Mucosa of gallbladder (tissue), 1 donor: ENCODE measurements around the gene NOX3. TPM values are rescaled to one million over a fixed set of nuclear protein-coding genes. Genes with fewer than 3 reads are reported as not detected.

Experiments used
- DNase-seq: peaks from one replicate; pipeline ENCODE4 v3.0.0-alpha.2; 2020; ENCODE audit warnings: low spot score
- total RNA-seq: library from RNA; stranded (reverse); gene quantifications from one replicate; pipeline ENCODE4 v1.2.1, GENCODE V29; 2021
- donor health status: DM: no; HTN: no; CAD: no.

The NOX3 gene
- total RNA-seq, 1 donor from 2014 or later: not detected

DNA sequence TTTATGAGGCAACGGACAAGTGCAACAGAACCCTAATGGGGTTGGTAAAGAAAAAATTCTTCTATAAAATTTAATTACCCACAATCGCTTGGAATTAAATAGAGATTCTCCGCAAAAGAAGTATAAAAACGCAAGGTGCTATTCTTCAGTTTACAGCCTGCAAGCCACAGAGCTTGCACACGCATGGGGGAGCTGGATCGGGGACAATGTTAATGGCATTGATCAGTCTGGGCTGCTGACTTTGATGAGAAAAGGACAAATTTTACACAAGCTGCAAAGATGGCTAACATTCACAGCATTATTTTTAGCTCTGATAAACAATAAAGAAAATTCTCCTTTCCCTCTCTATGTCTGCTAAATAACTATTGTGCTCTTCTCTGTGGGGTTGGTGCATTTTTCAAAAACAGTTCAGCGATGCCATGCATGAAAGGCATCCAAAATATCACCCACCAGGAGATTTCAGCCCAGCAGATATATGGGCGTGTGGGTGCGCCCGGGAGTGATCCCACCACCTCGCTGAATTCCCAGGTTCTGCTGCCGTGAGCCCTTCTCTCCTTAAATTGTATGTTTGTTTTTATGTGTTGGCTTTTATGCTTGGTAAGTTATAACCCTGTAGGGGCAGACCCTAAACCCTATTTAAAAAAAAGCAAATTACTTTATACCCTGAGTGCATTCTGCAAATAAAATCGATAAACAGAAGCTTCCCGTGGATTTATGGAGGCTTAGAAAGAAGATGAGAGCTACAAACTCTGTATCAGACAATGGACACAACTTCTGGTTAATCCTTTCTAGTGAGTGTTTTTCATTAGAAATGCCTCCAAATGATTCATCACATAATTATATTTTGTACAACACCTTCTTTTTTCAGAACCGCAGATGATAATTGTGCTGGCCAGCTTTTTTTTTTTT, 55.6 kb downstream of the NOX3 start:
- no peak for DNase-seq

GRCh38 chr6:155399062-155399744, 56.4 kb downstream of the NOX3 start:
- no peak for DNase-seq

GRCh38 chr6:155398701-155399061, 57.0 kb downstream of the NOX3 start:
- no peak for DNase-seq

GRCh38 chr6:155398221-155398620, 57.4 kb downstream of the NOX3 start:
- DNase-seq: no peak

- no peak for DNase-seq
These were observed 58.4 kb downstream of the NOX3 start for GRCh38 chr6:155397172-155397705.

- no peak for DNase-seq
These were observed 59.0 kb downstream of the NOX3 start for GRCh38 chr6:155396605-155397004.

- DNase-seq: no peak
These were observed 60.3 kb downstream of the NOX3 start for GRCh38 chr6:155395339-155395738.

GRCh38 chr6:155389130-155389529, 66.5 kb downstream of the NOX3 start:
- no peak for DNase-seq

- DNase-seq: no peak
These were observed 67.0 kb downstream of the NOX3 start for GRCh38 chr6:155388591-155388990.

DNA sequence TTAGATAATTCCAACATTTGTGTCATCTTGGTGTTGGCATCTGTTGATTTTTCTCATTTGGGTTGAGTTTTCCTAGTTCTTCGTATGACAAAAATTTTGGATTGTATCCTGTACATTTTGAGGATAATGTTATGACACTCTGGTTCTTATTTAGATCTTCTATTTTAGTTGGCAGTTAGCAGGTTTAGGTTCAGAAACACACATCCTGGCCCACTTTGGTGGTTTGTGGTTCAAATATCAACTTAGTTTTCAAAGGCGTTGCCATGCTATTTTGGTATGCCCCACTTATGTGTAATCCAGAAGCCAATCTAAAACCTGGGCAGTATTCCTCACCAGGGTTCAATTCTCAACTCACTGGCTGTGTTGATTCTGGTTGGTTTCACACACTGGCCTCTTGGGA, 68.2 kb downstream of the NOX3 start:
- DNase-seq: no peak

GRCh38 chr6:155384321-155384952, 71.2 kb downstream of the NOX3 start:
- no peak for DNase-seq

GRCh38 chr6:155383913-155384312, 71.7 kb downstream of the NOX3 start:
- no peak for DNase-seq

DNA sequence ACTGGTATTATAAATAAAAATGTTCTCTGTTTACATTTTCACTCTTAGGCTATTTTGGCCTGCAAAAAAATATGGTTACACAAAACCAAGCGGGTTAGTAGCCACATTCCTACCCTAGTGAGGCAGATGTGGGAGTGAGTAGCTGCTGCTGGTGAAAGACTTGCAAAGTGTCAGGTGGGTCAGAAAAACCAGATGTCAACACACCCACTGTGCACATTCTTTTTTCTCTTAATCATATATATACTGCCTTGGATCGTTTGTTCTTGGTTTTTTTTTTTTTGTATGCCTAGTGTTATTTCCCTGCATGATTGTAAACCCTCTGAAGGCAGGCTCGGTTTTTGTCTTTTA, 73.3 kb downstream of the NOX3 start:
- no peak for DNase-seq

DNA sequence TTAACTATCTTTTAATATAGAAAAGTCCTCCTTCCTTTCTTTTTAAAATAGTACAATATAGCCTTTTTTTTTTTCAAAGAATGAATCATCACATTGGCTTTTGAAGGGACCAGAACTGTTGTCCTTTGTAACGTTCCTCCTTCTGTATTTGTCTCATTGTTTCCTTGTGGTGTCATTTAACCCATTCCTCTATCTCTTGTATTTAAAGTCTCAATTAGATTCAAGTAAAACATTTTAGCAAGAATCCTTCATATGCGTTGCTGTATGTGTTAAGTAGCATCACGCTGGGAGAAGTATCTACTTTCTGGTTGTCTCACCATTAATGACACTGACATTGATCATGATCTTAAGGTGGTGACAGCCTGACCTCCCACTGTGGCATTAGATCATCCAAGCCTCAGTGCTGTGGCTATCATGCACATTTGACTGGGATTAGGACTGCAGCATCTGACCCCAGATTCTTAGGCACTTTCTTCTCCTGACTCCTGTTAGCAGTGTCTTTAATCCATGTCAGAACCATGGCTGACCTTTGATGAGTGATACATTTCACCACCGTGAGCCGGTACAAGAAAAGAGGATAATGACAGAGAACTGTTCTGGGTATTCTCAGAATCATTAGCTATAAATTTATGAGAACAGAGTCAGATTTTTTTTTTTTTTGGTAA, 73.8 kb downstream of the NOX3 start:
- no peak for DNase-seq

GRCh38 chr6:155380666-155381332, 74.8 kb downstream of the NOX3 start:
- DNase-seq: no peak

- DNase-seq: no peak
These were observed 76.9 kb downstream of the NOX3 start for GRCh38 chr6:155378724-155379123.

DNA sequence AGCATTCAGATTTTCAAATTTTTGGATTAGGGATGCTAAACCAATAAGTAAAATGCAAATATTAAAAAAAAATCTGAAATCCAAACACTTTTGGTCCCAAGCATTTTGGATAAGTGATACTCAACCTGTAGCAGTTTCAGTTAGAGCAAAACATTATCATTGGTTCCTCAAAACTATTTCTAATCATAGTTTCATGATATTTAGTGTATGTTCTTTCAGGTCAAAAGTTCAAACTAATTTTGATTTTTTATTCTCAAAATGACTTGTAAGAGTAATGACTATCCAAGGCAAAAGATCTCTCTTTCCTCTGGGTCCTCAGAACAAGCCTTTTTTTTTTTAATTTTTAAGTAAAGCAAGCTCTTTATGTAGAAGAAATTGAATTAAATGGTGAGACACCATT, 77.4 kb downstream of the NOX3 start:
- no peak for DNase-seq

- DNase-seq: no peak
These were observed 78.6 kb downstream of the NOX3 start for GRCh38 chr6:155377061-155377460.

GRCh38 chr6:155375801-155376200, 79.8 kb downstream of the NOX3 start:
- no peak for DNase-seq

DNA sequence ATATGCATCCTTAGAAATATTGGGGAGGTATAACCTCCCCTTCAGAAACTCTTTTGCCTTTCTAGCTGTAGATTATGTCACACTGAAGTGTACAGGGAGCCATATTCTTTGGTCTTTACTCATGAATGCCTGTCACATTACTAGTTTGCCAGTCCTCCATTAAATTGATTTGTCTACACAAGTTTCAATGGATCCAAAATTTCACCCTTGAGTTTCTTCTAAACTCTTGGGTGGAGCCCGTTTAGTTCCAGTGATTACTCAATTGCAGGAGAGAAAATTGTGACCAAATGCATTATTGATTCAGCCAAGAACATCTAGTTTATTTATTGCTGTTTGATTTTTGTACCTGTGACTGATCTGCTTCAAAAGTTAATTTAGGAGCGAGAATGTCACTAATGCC, 81.0 kb downstream of the NOX3 start:
- DNase-seq: no peak

DNA sequence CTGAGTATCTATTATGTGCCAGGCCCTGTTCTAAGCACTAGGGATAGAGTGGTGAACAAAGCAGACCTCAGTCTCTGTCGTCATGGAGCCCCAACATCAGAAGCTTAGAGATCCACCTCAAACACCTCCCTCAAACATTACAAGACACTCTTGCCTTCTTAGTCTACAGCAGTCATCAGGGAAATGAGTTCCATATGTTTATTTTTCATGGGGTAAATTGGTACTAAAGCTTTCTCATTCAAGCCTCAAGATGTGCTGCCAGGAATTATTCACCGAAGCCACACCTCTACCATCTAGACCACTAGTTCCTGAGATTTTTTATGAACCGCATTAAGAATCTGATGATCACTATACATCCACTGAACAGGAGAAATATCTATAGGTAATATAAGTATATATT, 82.4 kb downstream of the NOX3 start:
- DNase-seq: no peak

- no peak for DNase-seq
These were observed 83.4 kb downstream of the NOX3 start for GRCh38 chr6:155372256-155372655.
